Gastrocnemius medialis (tissue), 4 donors: ENCODE results near the gene GSG1.

Experiments used
- POLR2A ChIP-seq, 2 donors: fragments of 450-650 bp; IDR thresholded peaks; one replicate each; pipeline ENCODE4 v1.6.1; 2017; ENCODE audit warnings: antibody characterized with exemption in 2 of 2, mild to moderate bottlenecking in 2 of 2, moderate library complexity in 2 of 2
- TF ChIP-seq, protein P1 (sequence below), 5 experiments: fragments of 450-650 bp in 3 of 5; fragments of 200-600 bp in 2 of 5; sonication (generic) in 2 of 5; IDR thresholded peaks in 4 of 5; conservative IDR thresholded peaks in 1 of 5; 1 replicate in 4 of 5; 2 replicates in 1 of 5; pipeline ENCODE4 v1.5.1; 2016 to 2019; ENCODE audit warnings: antibody characterized with exemption in 5 of 5, mild to moderate bottlenecking in 3 of 5, moderate library complexity in 3 of 5

DNA sequence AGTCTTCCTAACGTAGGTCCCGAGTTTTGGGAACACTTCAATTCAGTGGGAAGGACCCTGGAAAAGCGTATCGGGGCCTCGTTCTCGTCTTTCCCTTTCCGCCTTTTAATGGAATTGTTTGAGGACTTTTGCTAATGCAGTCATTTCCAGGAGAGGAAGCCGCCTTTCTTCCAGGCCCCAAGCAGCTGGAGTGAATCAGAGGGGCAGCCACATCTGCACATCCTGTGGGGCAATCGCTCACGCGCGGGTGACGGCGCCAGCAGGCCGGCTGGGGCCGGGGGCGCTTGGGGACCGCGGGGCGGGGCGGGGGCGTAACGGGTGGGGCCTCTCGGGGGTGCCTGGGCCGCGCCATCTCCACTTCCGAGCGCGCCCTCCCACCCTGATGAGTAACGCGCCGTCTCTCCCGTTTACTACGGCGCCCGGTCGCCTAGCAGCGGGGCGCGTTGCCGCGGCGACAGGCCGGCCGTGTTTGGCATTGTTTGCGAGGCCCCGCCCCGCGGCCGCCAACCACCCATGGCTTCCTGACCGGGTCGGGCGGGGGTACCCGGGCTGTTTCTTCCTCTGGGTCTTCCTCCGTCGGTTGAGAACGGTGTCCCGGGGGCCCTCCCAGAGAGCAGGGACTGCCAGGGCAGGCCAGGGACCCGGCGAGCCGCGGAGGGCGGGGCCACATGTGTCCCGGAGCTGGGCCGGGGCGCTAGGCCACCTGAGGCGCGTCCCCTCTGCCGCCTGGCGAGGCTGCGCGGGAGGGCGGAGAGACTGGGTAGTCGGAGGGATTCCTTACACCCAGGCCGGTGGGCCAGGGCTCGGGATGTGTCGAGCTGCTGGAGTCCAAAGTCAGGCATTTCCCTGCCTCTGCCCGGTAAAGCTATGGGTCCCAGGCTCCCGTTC is 2.3 kb downstream of the GSG1 start:
- TF ChIP-seq, protein P1, sequence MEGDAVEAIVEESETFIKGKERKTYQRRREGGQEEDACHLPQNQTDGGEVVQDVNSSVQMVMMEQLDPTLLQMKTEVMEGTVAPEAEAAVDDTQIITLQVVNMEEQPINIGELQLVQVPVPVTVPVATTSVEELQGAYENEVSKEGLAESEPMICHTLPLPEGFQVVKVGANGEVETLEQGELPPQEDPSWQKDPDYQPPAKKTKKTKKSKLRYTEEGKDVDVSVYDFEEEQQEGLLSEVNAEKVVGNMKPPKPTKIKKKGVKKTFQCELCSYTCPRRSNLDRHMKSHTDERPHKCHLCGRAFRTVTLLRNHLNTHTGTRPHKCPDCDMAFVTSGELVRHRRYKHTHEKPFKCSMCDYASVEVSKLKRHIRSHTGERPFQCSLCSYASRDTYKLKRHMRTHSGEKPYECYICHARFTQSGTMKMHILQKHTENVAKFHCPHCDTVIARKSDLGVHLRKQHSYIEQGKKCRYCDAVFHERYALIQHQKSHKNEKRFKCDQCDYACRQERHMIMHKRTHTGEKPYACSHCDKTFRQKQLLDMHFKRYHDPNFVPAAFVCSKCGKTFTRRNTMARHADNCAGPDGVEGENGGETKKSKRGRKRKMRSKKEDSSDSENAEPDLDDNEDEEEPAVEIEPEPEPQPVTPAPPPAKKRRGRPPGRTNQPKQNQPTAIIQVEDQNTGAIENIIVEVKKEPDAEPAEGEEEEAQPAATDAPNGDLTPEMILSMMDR (IDR thresholded peaks at IDR 0.05 in 4 of 5, conservative IDR thresholded peaks at IDR 0.05 in 1 of 5), result no peak
- peak in 1 of 2 donors; percentile 28 for TF ChIP-seq POLR2A (IDR thresholded peaks at IDR 0.05)
